ENCODE data around the gene MS4A5.
A peak's percentile ranks its signal among the peaks of the same experiment; 100 is the strongest.

MS4A5 gene

GRCh38 chr11:60485987-60486386, 56.6 kb downstream of the MS4A5 start:
- DNase-seq: peak; percentile 52

DNA sequence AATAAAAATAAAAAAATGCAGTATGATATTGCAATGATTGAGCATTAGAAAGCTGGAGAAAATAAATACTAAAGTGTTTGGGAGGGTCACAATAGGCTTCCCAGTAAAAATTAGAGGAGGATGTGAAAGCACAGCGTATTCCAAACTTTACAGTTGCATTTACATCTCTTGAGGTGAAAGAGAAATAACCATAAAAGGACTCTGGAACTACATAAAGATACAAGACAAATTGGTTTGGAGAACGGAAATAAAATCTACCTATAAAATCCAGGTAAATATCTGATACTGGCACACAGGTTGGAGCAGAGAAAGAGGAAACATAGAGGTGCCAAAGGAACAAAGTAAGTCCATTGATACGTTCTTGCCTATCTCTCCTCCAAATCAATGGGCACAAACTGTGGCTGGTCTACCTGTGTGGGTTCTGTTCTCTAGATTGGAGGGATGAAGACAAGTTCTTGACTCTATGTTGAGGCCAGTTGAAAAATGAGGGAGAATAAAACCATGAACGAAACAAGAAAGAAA, 63.2 kb downstream of the MS4A5 start, which contains the start of gene MS4A12:
TSS of gene MS4A12 (plus strand) at position 291 of the 522 bp plus-strand sequence. CDS start 4,541 bp downstream, outside the sequence.
- DNase-seq: no peak

DNA sequence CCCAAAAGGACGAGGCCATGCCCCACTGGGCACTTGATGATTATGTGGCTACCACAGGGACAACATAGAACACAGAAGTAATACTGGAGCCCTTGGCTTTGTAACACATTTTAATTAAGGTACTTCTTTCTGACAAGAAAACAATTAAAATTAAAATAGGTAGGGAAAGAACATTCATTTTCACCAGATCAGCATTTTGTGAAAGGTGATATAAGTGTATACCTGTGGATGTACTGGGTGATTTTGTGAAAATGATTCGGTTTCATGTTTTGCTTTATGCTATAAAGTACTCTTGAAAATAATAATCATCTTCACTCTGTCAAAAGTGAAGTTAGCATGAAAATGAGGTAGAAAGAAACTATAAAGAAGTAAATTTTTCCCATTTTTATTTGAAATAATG, 64.1 kb downstream of the MS4A5 start:
- DNase-seq: no peak

Measured in CD4-positive, alpha-beta T cell treated with Interferon gamma for 1 hour (primary cell).